Measurements from ENCODE around the gene DEDD2. TPM values are rescaled to one million over a fixed set of nuclear protein-coding genes. Genes with fewer than 3 reads are reported as not detected.
"Not testable (repeated sequence)": the region's sequence is repeated elsewhere in the genome, so short reads cannot be mapped to it uniquely, and the experiment has no call there.

Gene DEDD2
- total RNA-seq = 15.0 and 18.3 TPM in 2 replicates

- peak; percentile 96 to 97 for DNase-seq (ENCODE audit: low read depth in 2 of 2)
Observed at GRCh38 chr19:42217520-42218437, at the start of gene DEDD2. Gene DEDD2 (minus strand): TSS chr19:42217677. CDS start chr19:42217007, 670 bp downstream.

GRCh38 chr19:42266928-42267603, 49.6 kb upstream of the DEDD2 start:
- not testable (repeated sequence) for DNase-seq (ENCODE audit: low read depth in 2 of 2)

DNA sequence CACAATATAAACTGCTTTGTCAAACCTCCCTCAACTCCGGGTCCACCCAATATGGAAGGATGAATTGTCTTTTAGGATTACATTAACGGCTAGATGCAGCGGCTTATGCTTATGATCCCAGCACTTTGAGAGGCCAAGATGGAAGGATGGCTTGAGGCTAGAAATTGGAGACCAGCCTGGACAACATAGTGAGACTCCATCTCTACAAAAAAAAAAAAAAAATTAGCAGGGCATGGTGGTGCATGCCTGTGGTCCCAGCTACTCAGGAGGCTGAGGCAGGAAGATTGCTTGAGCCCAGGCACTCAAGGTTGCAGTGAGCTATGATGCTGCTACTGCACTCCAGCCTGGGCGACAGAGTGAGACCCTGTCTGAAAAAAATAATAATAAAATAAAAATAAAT, 48.6 kb upstream of the DEDD2 start:
- not testable (repeated sequence) for DNase-seq (ENCODE audit: low read depth in 2 of 2)

DNA sequence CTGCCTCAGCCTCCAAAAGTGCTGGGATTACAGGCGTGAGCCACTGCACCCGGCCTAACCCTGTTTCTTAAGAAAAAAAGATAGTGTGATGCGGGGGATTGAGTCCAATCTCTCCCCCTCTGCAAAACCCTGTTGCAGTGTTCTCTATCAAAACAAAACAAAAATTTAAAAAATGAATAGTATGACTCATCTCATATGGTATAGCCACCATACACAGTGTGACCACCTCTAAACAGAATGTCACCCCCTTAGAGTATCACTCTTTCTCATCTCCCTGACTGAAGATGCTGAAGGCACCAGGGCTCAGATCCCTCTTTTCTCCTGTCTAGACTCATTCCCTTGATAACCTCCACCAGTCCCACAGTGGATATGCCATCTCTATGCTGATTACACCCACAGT, 44.3 kb upstream of the DEDD2 start:
- DNase-seq (ENCODE audit: low read depth in 2 of 2) = no peak

GRCh38 chr19:42257842-42258241, 40.4 kb upstream of the DEDD2 start:
- DNase-seq (ENCODE audit: low read depth in 2 of 2) = not testable (repeated sequence)

DNA sequence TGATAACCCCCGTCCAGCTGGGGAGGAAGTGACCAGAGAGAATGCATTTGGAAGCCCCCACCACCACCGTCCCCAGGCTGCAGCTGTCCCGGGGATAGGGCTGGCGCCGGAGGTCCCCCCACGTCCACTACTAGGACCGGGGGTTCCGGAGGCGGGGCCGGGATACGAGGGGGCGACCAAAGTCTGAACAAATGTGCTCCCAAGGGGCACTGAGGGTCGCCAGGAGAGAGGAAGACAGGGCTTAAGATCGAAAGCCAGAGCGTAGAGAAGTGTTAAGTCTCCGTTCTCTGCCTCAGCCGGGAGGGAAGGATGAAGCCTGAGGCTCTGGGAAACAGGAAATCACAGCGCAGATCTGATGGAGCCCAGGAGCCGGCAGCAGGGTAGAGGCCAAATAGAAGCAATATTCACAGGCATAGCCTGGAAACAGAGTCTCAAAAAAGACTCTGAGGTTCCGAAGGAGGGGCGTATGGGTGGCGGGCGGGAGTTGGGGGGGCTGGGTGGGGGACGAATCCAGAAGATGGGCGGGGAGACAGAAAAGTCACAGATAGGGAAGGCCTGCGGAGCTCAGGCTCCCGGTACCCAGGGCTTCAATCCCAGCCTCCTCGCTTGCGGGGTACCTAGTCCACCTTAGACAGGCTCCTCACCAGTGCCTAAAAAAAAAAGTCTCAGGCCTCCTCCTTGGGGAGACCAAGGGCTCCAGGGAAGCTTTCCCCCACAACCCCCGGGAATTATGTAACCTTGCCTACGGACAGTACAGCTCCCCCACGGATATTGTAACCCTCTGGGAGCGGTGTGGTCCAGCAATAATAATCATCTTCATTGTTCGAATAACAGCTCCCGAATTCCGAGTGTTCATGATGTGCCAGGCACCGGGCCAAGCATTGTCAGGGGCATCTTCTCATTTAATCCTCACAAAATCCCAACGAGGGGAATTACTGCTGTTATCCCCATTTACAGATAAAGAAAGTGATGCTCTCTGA, 38.6 kb upstream of the DEDD2 start:
- peak; percentile 64 to 76 for DNase-seq (ENCODE audit: low read depth in 2 of 2)

DNA sequence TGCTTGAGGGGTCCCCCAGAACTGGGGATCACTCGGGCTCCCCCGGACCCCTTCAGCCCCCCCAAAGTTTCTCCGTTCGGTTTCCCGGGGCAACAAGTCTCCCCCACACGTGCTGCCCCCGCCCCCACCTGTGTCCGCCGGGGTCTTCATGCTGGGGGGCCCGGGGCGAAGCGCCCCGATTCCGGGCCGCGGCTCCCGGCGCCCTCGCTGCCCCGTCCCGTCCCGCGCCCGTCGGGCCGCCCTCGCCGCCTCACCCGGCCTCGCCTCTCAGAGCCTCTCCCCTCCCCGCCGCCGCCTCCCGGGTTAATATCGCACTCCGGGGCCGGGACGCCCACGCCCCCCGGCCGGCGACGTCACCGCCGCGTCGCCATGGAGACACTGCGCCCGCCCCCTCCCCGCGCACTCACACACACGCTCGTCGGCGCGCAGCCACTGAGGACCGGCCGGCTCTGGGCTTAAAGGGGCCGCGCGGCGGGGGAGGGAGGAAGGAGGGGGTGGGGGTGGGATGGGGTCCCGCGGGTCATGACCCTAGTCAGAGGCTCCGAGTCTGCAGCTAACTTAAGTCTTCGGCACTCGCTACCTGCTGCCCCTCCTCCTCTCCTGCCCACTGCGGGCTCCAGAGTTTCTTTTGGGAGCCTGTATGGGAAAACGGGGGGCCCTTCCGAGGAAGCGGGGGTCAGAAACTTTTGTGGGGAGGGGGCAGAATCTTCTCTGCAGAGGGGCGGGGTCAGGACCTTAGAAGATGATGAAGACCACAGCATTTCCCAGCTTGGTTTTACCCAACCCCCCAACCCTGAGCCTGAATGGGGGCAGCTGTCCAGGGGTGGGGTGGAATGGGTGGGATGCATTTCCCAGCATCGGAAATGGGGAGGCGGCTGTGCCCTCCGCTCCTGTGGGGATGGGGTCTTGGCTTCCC, 37.6 kb upstream of the DEDD2 start, which contains the start of gene ERF:
Gene ERF, minus strand, starts transcription at position 279 of the 916 bp plus-strand sequence. Its CDS starts 129 bp downstream, at position 150.
- peak; percentile 93 to 96 for DNase-seq (ENCODE audit: low read depth in 2 of 2)

DNA sequence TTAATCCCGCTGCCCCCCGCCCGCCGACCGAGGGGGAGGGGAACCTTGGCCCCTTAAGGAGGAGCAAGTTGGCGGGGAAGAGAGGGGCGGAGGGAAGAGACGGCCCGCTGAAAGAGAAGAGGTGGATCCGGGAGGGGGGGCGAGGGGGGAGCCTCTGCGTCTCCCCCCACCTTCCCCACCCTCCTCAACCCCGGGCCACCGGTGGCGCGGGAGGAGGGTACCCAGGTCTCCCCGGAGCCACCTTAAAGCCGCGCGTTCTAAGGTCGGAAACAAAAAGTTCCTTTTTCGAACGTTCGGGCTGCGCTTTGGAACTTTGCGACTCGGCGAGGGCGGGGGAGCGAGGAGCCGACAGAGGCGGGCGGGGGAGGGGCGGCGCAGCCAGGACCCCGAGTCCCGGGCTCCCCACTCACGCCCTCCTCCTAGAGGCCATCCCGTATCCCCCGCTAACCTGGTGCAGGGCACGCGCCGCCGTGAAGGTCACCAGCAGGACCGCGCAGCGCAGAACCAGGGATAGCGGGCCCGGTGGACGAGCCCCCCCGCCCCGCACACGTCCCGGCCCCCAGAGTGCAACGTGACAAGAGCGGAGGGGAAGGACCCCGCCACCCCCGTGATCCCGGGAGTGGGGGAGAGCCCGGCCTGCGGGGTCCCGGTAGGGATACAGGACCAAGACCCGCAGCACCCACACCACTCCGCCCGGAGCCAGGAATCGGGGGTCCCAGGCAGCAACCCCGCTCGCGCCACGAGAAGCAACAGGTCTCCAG, 36.8 kb upstream of the DEDD2 start:
- peak; percentile 62 to 68 for DNase-seq (ENCODE audit: low read depth in 2 of 2)

DNA sequence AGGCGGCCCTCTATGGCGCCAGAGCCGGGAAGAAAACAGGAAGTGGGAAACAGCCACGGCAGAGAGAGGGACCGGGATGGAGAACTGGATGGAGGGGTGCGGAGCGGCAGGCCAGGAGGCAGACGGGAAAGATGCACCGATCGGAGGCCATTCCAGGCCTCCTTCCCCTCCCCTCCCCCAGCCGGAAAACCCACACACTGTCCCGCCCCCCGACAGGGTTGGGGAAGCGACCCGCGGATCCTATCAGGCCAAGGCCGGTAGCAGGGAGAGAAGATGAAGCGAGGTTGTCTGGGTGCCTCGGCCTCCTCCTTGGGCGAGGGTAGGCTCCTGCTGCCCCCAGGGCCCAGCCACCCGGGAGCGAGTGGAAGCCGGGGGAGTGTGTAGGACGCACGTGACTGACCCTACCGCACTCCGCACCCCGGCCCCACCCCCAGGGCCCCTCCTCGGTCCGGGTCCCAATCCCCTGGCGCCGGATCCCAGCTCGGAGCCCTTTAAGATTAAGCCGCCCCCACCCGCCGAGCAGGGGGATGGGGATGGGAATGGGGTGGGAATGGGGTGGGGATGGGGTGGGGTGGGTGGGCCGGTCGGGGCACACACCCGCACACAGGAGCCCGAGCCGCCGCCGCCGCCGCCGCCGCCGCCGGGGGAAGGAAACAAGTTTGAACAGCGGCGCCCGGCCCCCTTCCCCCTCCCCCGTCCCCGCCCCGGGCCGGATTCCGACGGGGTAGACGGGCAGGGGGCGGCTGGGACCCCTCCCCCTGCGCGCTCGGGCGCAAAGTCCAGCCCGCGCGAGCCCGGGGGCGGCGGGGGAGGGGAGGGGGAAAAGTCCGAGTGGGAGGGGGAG, 36.0 kb upstream of the DEDD2 start:
- DNase-seq (ENCODE audit: low read depth in 2 of 2) = peak; percentile 35 to 66

GRCh38 chr19:42252365-42253244, 35.1 kb upstream of the DEDD2 start:
- peak; percentile 41 to 44 for DNase-seq (ENCODE audit: low read depth in 2 of 2)

- DNase-seq (ENCODE audit: low read depth in 2 of 2) = no peak
Observed at GRCh38 chr19:42251572-42252358, 34.3 kb upstream of the DEDD2 start.

DNA sequence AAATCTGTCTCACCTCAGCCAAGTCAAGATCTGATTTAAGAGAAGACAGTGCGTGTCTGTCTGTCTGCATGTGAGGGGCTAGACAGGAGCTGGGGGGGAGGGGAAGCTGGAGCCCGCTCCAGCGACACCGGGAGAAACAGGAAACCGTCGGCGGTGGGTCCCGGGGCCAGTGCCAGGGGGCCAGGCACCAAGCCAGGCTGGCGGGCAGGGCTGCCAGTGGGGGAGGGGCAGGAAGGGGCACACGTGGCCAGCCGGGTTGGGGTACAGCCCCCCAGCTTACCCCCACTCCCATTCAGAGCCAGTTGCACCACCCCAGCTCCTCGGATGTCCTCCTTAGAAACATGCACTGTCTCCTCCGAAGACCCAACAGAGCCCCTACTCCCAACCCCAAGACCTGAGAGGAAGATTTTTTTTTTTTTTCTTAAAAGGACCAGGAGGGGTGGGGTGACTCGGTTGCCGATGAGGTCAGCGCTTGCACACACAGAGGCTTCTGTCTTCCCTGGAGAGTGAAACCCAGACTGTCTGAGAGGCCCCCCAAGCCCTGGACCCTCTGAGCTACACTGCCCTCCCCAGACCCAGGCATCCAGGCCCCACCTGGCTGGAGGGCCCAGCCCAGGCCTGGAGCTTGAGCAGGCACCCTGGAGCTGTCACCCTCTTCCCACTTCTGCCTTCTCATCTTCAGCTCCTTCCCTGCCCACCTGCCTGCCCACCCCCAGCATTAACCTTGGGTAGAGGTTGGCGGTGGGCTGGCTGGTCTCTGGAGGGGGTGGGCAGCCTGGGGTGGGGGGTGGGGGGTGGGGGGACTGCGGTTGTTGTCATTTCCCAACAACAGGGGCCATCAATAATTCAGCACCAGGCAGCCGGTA, 33.4 kb upstream of the DEDD2 start:
- DNase-seq (ENCODE audit: low read depth in 2 of 2) = peak; percentile 47 to 59

GRCh38 chr19:42250183-42250665, 32.7 kb upstream of the DEDD2 start:
- no peak for DNase-seq (ENCODE audit: low read depth in 2 of 2)

GRCh38 chr19:42249769-42250168, 32.3 kb upstream of the DEDD2 start:
- DNase-seq (ENCODE audit: low read depth in 2 of 2) = no peak

GRCh38 chr19:42249149-42249750, 31.8 kb upstream of the DEDD2 start:
- no peak for DNase-seq (ENCODE audit: low read depth in 2 of 2)

All from lung microvascular endothelial cell (primary cell).